ENCODE data around the gene RXFP2. TPM values are rescaled to one million over a fixed set of nuclear protein-coding genes. Genes with fewer than 3 reads are reported as not detected.

The RXFP2 gene
- total and polyA plus RNA-seq, 7 donors = not detected

GRCh38 chr13:31805841-31806240 is 66.5 kb downstream of the RXFP2 start:
- peaks cover 0 to 4% (median 0%) of the 10 kb centered on the region in 4 donors for H3K9me3 ChIP-seq
- DNase-seq = no peak
- no peak overlapping the region for H3K27ac ChIP-seq
- H3K4me1 ChIP-seq = no peaks in the 10 kb centered on the region
- TF ChIP-seq EP300 (IDR thresholded peaks at IDR 0.05) (no peak), POLR2AphosphoS5 (IDR thresholded peaks at IDR 0.05) (no peak), POLR2A (IDR thresholded peaks at IDR 0.05) (no peak), CTCF (IDR thresholded peaks at IDR 0.05) (no peak)
- H3K27me3 ChIP-seq = no peaks in the 10 kb centered on the region
- intact Hi-C loops (cut with DNase I) = no loop called here
- 87 to 90% methylated on average over 4 of the region's 4 CpGs for WGBS, 2 donors
- no peaks in the 10 kb centered on the region for H3K36me3 ChIP-seq
- no peak overlapping the region for H3K4me3 ChIP-seq

- Histone ChIP-seq H3K27ac (no peak overlapping the region), H3K4me3 (no peak overlapping the region), H3K27me3 (no peaks in the 10 kb centered on the region), H3K36me3 (no peaks in the 10 kb centered on the region), H3K9me3 (peaks cover 0 to 6% (median 0%) of the 10 kb centered on the region in 4 donors), H3K4me1 (no peaks in the 10 kb centered on the region)
- TF ChIP-seq EP300 (IDR thresholded peaks at IDR 0.05) (no peak), POLR2AphosphoS5 (IDR thresholded peaks at IDR 0.05) (no peak), CTCF (IDR thresholded peaks at IDR 0.05) (no peak), POLR2A (IDR thresholded peaks at IDR 0.05) (no peak)
- intact Hi-C loops (cut with DNase I) = no loop called here
- no peak for DNase-seq
- WGBS, 2 donors = 57 to 76% methylated on average over 2 of the region's 2 CpGs
These were observed 67.8 kb downstream of the RXFP2 start for GRCh38 chr13:31807090-31807541.

GRCh38 chr13:31814536-31814935 is 75.2 kb downstream of the RXFP2 start:
- H3K4me1 ChIP-seq = no peaks in the 10 kb centered on the region
- H3K27ac ChIP-seq = no peak overlapping the region
- H3K27me3 ChIP-seq = no peaks in the 10 kb centered on the region
- H3K4me3 ChIP-seq = no peak overlapping the region
- 86 to 89% methylated on average over 5 of the region's 5 CpGs for WGBS, 2 donors
- TF ChIP-seq POLR2A (IDR thresholded peaks at IDR 0.05) (no peak), POLR2AphosphoS5 (IDR thresholded peaks at IDR 0.05) (no peak), CTCF (IDR thresholded peaks at IDR 0.05) (no peak), EP300 (IDR thresholded peaks at IDR 0.05) (no peak)
- peaks cover 0 to 8% (median 3%) of the 10 kb centered on the region in 4 donors for H3K9me3 ChIP-seq
- no peaks in the 10 kb centered on the region for H3K36me3 ChIP-seq
- no peak for DNase-seq
- intact Hi-C loops (cut with DNase I) = no loop called here

GRCh38 chr13:31815361-31816144 is 76.2 kb downstream of the RXFP2 start:
- Histone ChIP-seq H3K27me3 (no peaks in the 10 kb centered on the region), H3K36me3 (no peaks in the 10 kb centered on the region), H3K27ac (no peak overlapping the region), H3K9me3 (peaks cover 0 to 7% (median 3%) of the 10 kb centered on the region in 4 donors), H3K4me3 (no peak overlapping the region), H3K4me1 (no peaks in the 10 kb centered on the region)
- intact Hi-C loops (cut with DNase I) = no loop called here
- TF ChIP-seq CTCF (IDR thresholded peaks at IDR 0.05) = no peak
- TF ChIP-seq POLR2AphosphoS5 (IDR thresholded peaks at IDR 0.05) = no peak
- TF ChIP-seq EP300 (IDR thresholded peaks at IDR 0.05) = no peak
- no peak for TF ChIP-seq POLR2A (IDR thresholded peaks at IDR 0.05)
- no peak for DNase-seq
- 0 to 52% methylated on average over 1 of the region's 1 CpG for WGBS, 2 donors
